Nephron (organoid): ENCODE results near the gene DNPH1.

Source experiments
- H3K27ac Mint-ChIP-seq, 3 experiments: 2 replicates each; pipeline ENCODE4 v1.8.0; 2020; ENCODE audit warnings: mixed read lengths in 3 of 3, mild to moderate bottlenecking in 2 of 3, moderate library complexity in 1 of 3
- H3K27me3 Mint-ChIP-seq: 2 replicates; pipeline ENCODE4 v1.8.0; 2021; ENCODE audit warnings: low read depth, mild to moderate bottlenecking, moderate library complexity, mixed read lengths
- H3K36me3 Mint-ChIP-seq: 2 replicates; pipeline ENCODE4 v1.8.0; 2020; ENCODE audit warnings: low read depth, mixed read lengths
- H3K4me1 Mint-ChIP-seq: 2 replicates; pipeline ENCODE4 v1.8.0; 2020; ENCODE audit warnings: mixed read lengths
- H3K4me3 Mint-ChIP-seq, 3 experiments: 2 replicates each; pipeline ENCODE4 v1.8.0; 2020; ENCODE audit warnings: mild to moderate bottlenecking in 3 of 3, mixed read lengths in 3 of 3, moderate library complexity in 2 of 3
- H3K9me3 Mint-ChIP-seq: 2 replicates; pipeline ENCODE4 v1.8.0; 2020; ENCODE audit warnings: mixed read lengths
- CTCF ChIP-seq, 3 experiments: fragments of 200-600 bp; sonication (generic); IDR thresholded peaks; one replicate each; pipeline ENCODE4 v1.5.0; 2021; ENCODE audit warnings: antibody characterized with exemption in 3 of 3; ENCODE audit not compliant: unreplicated experiment in 3 of 3

DNPH1 gene

GRCh38 chr6:43207286-43207685 is 22.0 kb downstream of the DNPH1 start:
- TF ChIP-seq CTCF (IDR thresholded peaks at IDR 0.05; ENCODE audit: unreplicated experiment in 3 of 3) = no peak
- no peaks in the 10 kb centered on the region for H3K4me1 Mint-ChIP-seq
- no peaks in the 10 kb centered on the region for H3K9me3 Mint-ChIP-seq
- H3K27ac Mint-ChIP-seq = no peak overlapping the region
- H3K36me3 Mint-ChIP-seq = peaks cover 26% of the 10 kb centered on the region
- H3K4me3 Mint-ChIP-seq = no peak overlapping the region
- no peaks in the 10 kb centered on the region for H3K27me3 Mint-ChIP-seq

- Mint-ChIP-seq H3K36me3 (peaks cover 31% of the 10 kb centered on the region), H3K27me3 (no peaks in the 10 kb centered on the region), H3K4me1 (no peaks in the 10 kb centered on the region), H3K27ac (no peak overlapping the region), H3K4me3 (no peak overlapping the region), H3K9me3 (no peaks in the 10 kb centered on the region)
- no peak for TF ChIP-seq CTCF (IDR thresholded peaks at IDR 0.05; ENCODE audit: unreplicated experiment in 3 of 3)
These were observed 23.4 kb downstream of the DNPH1 start for GRCh38 chr6:43205849-43206248.

- Mint-ChIP-seq H3K36me3 (peaks cover 41% of the 10 kb centered on the region), H3K4me3 (no peak overlapping the region), H3K27me3 (no peaks in the 10 kb centered on the region), H3K27ac (peak overlapping the region in 1 of 3 experiments; percentile 55), H3K4me1 (no peaks in the 10 kb centered on the region), H3K9me3 (no peaks in the 10 kb centered on the region)
- TF ChIP-seq CTCF (IDR thresholded peaks at IDR 0.05; ENCODE audit: unreplicated experiment in 3 of 3) = no peak
These were observed 24.8 kb downstream of the DNPH1 start for GRCh38 chr6:43204271-43205105.

- no peak for TF ChIP-seq CTCF (IDR thresholded peaks at IDR 0.05; ENCODE audit: unreplicated experiment in 3 of 3)
- H3K4me3 Mint-ChIP-seq = no peak overlapping the region
- no peaks in the 10 kb centered on the region for H3K4me1 Mint-ChIP-seq
- H3K27me3 Mint-ChIP-seq = no peaks in the 10 kb centered on the region
- H3K9me3 Mint-ChIP-seq = no peaks in the 10 kb centered on the region
- H3K36me3 Mint-ChIP-seq = peaks cover 42% of the 10 kb centered on the region
- H3K27ac Mint-ChIP-seq = no peak overlapping the region
These were observed 25.6 kb downstream of the DNPH1 start for GRCh38 chr6:43203718-43204095.

GRCh38 chr6:43203029-43203717 is 26.1 kb downstream of the DNPH1 start:
- H3K9me3 Mint-ChIP-seq = no peaks in the 10 kb centered on the region
- H3K36me3 Mint-ChIP-seq = peaks cover 42% of the 10 kb centered on the region
- H3K27ac Mint-ChIP-seq = no peak overlapping the region
- H3K4me3 Mint-ChIP-seq = no peak overlapping the region
- no peaks in the 10 kb centered on the region for H3K27me3 Mint-ChIP-seq
- no peaks in the 10 kb centered on the region for H3K4me1 Mint-ChIP-seq
- no peak for TF ChIP-seq CTCF (IDR thresholded peaks at IDR 0.05; ENCODE audit: unreplicated experiment in 3 of 3)
